8988T (cell line): ENCODE results near the gene NIT2.

ENCODE experiments used
- DNase-seq: peaks from one replicate; pipeline ENCODE4 v3.0.0; 2011

NIT2 gene

DNA sequence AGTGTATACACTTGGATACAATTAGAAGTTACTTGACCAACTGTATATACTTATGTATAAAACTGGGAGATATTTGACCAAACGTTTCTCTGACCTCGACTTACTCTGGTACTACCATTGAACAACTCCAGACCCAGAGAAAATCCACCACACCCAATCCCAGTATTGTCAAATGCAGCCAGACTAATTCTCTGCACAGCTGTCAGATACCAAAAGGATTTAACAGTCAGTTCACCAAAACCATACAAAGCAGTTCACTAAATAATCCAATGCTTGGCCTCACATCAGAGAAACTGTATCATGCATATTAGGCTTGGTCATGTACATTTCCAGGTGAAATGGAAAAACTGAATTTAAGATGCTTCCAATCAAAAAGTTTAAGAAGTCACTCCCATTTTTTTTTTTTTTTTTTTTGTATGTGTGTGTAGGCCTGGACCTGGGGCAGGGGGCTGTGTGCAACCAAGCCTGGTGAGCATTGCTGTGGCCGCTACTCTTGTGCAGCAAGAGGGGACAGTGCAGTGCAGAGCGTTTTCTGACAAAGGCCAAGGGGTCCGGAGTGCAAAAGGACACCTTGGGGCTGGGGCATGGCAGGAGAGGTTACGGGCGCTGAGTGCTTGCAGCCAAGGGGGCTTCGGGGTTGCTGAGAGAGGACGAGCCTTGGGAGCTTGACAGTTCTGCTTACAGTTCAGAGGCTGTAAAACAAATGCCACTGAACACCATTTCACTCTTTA, 64.9 kb downstream of the NIT2 start:
- DNase-seq: no peak

DNA sequence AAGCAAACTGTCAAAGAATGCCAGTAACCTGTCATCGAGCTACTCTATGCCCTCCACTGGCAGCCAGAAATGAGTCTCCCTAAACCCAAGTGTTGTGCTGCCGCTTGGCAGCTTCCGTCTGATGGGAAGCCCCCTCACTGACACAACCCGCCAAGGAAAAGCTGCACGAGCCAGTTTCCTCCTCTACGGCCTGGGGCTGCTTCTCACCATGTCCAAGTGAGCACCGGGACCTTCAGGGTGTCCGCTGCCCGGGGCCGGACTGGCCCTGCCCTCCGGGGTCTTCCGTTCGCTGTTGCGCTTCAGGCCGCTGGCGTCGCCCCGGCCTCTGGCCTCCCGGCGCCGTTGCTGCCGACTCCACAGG, 65.8 kb downstream of the NIT2 start:
- no peak for DNase-seq

DNA sequence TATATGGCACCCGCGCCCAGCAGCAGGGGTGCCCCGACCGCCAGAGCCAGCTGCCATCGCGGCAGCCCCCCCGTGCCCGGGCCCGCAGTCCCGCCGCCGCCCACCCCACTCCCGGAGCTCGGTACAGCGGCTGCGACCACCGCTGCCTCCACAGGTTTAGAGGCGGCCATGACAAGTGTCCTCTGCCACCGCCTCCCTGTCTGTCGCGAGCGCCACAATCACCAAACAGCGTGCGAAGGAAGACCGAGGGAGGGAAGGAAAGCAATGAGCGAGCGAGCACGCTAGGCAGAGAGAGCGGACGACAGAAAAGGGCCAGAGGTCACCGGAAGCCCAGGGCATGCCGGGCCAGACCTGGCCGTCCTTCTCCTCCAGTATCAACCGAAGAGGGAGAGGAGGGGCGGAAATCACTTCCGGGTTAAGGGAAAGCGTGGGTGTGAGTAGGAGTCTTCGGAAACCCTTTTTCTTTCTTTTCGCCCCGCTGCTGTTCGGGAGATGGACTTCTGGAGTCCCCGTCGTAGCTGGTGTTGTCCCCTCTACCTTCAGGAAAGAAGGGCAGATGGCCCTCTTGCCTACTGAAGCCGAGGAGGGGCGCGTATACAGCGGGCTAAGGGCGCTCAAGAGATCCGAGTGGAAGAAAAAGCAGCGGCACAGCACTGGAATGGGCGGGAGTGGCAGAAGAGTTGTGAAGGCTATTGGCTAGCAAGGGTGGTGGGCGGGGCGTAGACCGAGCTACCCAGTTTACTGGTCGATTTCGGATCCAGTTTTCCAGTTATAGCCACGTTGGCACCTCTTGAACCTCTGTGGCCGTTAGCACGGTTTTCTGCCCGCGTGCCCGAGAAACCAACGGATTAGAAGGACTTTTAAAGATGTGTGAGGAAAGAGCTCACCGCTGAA, 66.5 kb downstream of the NIT2 start, which contains the start of the genes LNP1 and TOMM70:
Gene LNP1 (plus strand): TSS at position 760 of the 894 bp plus-strand sequence. CDS start 28,191 bp downstream, outside the sequence.
Gene TOMM70 (minus strand): TSS at position 310 of the 894 bp plus-strand sequence. CDS start 140 bp downstream, at position 170.
- peak; percentile 59 for DNase-seq

DNA sequence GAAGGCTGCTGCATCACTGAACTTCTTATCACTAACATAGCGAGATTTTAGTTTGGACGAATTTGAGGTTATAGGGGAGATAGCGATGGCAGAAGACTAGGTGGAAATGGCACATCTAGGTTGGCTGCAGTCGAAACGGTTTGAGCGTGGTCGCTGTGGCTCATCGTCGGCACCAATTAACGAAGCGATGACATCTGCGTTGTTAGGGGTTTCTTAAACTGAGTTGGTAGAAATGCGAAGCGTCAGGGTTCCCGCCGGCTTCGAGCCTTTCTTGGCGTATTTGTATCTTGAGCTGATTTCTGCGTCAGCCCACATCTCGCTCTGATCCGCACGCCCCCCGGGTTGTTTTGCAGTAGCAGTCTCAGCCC, 67.1 kb downstream of the NIT2 start:
- no peak for DNase-seq

DNA sequence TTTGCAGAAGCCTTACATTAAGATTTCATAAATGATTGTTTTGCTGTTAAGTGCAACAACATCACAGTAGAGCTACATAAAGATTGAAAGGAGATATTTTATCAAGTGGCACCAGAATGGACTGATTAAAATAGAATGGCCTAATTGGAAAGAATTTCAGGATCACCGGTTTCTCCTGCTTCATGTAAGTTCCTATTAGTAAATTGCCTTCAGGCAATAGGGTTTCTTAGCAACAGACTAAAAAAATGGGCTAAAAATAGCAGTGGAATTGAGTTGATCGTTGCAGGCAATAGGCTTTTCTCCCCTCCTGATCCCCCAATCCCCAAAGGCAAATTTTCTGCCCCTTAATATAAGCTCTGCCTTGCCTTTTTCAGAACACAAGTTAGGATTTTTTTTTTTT, 67.7 kb downstream of the NIT2 start:
- no peak for DNase-seq

DNA sequence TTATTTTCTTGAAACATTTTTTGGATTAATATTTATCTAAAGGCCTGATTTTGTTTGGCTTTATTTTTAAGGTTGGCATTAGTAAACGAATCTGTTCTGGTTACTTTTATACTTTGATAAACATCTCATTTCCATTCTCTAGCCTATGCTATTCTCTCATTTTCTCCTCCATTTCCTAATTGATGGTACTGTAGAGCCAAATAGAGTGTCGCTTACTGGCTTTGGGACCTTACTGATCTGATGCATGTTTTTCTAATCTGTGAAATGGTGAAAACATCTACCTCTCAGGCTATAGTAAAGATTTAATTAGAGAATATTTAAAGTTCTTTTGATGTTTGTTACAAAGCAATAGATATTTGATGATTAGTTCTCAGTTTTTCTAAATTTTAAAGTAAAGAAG, 68.3 kb downstream of the NIT2 start:
- DNase-seq: no peak

DNA sequence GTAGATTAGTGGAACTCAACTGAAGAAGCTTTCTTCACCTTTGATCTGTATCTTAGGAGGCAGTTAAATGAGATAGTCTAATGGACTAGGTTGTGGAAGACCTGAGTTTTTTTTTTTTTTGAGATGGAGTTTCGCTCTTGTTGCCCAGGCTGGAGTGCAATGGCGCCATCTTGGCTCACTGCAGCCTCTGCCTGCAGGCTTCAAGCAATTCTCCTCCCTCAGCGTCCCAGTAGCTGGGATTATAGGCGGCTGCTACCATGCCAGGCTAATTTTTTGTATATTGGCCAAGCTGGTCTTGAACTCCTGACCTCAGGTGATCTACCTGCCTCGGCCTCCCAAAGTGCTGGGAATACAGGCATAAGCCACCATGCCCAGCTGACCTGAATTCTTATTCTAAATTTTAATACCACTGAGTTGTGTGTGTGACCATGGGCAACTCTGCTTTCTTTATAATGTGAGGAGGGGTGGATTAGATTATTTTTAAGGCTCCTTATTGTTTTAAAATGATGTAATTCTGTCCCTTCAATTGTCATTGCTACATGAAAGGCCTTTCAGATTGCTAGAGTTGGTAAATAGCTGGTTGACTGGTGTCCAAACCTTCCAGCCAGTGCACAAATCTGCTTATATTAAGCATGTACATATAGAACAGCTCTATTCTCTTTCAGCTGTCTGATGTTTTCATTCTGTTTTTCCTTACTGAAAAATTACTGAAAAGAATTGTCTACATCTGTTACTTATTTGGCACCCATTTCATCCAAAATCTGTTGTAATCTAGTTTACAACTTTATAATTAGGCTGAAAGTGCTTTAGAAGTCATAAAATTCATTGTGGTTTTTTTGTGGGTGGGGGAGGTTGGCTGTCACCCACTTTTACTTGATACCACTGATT, 69.0 kb downstream of the NIT2 start:
- no peak for DNase-seq

DNA sequence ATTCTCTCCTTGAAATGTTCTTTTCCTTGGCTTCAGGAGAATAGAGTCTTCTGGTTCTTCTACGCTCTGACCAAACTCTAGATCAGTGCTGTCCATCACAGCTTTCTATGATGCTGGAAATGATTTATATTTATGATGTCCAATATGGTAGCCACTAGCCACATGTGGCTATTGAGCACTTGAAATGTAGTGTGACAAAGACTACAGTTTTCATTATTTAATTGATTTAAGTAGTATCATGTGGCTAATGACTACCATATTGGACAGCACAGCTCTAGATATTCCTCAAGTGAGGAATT, 69.6 kb downstream of the NIT2 start:
- DNase-seq: no peak

DNA sequence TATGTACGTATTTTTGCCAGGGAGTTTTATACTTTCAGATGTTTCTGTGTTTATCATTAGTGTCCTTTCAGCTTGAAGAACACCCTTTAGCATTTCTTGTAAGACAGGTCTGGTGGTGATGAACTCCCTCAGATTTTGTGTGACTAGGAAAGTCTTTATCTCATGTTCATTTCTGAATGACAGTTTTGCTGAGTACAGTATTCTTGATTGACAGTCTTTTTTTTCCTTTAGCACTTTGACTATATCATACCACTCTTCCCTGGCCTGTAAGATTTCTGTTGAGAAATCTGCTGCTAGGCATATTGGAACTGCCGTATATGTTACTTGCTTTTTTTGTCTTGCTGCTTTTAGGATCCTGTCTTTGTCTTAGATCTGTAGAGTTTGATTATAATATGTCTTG, 72.6 kb downstream of the NIT2 start:
- DNase-seq: no peak

DNA sequence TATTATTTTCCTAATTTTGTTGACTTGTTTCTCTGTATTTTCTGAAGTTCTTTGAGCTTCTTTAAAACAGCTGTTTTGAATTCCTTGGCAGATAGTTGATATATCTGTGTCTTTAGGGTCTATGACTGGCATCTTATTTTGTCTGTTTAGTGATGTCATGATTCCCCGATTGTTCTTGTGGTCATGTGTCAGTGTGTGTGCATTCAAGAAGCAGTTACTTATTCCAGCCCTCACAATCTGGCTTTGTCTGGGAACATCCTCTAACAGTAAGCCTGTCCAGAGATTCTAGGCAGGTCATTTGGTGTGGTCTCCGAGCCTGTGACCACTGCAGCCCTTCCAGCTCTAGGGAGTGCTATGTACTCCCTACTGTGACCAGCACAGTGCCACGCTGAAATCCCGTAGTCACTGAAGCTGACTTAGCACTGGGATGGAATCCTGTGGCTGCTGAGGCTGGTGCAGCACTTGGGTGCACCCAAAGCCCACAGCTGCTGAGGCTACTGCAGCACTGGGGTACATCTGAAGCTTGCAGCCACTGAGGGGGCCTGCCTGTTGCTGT, 73.5 kb downstream of the NIT2 start:
- no peak for DNase-seq
